Measurements from ENCODE around the gene ABCB8.
"Not testable (repeated sequence)": the region's sequence is repeated elsewhere in the genome, so short reads cannot be mapped to it uniquely, and the experiment has no call there.

Gene ABCB8

DNA sequence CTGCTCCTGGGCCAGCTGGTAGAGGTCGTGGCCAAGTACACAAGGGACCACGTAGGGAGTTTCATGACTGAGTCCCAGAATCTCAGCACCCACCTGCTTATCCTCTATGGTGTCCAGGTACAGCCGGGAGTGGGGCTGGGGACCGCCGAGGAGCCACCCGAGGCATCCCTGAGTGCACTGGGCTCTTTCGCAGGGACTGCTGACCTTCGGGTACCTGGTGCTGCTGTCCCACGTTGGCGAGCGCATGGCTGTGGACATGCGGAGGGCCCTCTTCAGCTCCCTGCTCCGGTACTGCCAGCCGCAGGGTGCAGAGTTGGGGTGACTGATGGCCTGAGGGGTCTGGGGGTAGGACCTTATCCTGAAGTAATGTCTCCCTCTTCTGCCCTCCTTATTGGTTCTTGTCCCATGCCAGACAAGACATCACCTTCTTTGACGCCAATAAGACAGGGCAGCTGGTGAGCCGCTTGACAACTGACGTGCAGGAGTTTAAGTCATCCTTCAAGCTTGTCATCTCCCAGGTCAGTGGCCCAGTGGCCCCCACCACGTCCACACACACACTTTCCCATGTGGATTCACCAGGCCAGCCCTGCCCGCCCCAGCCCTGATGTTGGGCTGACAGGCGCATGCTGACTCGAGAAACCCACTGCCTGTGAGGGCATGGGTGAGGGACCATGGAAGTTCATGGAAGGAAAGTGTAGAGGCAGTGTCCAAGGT is 6.2 kb downstream of the ABCB8 start:
- DNase-seq (ENCODE audit: low read depth, low spot score): no peak

DNA sequence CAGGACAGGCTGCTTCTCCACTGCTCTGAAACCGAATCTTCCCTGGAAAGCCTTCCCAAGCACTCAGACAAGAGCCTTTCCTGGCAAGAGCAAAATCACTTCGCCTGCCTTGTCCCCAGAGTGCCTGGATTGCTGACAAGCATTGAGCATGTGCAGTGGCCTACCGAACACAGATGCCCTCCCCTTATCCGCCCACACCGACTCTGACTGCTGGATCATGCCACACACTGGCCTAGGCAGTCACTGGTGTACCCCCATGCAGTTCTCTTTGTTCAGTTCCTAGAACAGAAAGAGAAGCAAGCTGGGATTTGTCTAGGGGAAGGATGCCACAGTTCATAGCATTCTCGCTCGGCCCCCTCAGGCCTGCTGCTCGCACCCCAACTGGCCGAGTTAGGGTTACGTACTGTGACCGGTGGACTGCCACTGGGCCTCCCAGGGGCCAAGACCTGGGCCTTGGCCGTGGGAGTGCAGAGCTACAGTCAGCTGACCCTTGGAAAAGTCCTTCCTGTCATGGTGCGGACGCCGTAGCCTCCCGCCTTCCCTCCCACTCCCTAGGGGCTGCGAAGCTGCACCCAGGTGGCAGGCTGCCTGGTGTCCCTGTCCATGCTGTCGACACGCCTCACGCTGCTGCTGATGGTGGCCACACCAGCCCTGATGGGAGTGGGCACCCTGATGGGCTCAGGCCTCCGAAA is 6.9 kb downstream of the ABCB8 start:
- no peak for DNase-seq (ENCODE audit: low read depth, low spot score)

DNA sequence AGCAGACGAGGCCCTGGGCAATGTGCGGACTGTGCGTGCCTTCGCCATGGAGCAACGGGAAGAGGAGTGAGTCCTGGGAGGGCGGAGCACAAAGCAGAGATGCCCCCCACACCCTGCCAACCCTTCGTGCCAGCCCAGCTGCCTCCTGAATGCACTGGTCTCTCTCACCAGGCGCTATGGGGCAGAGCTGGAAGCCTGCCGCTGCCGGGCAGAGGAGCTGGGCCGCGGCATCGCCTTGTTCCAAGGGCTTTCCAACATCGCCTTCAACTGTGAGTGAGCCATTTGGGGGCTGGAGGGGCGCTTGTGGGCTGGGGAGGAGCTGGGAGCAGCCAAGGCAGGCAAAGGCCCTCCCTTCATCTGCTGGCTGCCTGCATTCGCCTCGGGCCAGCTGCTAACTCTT is 7.7 kb downstream of the ABCB8 start:
- DNase-seq (ENCODE audit: low read depth, low spot score): no peak

DNA sequence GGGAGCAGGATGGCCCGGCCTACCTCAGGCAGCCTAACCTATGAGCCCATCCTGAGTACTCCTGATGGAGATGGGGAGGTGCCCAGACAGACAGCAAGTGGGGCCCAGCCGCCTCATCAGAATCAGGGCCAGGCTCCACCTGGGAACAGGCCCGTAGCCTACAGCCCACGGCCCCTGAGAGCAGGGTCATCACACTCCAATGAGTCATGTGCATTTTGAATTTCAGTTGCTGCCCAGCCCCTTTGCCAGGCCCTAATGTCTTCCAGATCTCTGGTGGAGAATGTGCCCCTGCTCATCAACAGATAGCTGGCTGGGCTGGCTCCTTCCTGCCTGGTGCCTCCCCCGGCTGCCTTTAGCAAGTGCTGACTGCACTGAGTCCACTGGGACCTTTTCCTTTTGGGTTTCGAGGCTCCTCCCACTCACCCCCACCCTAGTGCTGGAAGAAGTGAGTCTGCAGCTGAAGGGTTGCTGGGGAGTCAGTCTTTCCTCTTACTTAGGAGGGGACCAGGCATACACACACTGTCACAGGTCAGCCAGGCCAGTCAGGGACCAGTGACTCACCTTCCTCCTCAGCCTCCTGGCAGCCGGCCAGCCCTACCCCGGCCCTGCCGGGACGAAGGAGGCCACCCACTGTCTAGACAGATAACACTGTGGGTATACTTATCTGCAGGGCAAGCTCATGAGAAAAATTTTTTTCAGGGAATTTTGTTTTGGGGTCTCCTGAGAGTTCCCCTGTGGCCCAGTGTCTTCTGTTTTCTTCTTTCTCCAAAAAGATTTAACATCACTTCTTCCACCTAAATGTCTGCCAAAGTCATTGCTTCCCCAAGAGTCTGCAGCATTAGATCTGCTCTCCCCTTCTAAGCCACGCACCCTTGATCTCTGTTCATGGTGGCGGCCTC is 10.9 kb downstream of the ABCB8 start:
- DNase-seq (ENCODE audit: low read depth, low spot score): peak; percentile 86

DNA sequence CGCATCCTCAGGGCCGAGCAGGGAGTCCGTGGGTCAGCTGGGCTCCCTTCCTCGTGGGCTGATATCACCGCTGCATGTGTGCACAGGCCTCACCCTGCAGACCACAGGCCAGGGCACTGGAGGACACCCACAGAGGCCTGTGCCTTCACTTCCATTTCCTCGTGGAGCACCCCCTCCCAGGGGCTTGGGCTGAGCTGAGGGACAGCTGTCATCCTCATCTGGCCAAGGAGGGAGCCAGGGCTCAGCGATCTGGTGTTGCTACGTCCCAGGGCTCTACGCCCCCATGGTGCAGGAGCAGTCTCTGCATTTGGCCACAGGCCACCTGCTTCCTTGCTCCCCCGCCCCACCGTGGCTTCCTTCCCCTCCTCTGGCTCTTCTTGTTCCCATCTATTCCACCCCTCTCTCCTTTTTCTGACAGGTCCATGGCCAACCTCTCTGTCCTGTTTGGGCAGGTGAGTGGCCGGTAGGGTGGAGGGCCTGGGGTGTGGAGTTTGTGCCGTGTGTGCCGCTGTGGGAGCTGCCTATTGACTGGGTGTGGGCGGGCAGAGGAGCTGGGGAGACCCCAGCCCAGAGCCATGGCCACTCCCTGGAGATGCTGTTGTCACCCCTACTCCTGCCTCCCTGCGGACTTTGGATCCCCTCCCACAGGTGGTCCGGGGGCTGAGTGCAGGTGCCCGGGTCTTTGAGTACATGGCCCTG is 11.7 kb downstream of the ABCB8 start:
- no peak for DNase-seq (ENCODE audit: low read depth, low spot score)

DNA sequence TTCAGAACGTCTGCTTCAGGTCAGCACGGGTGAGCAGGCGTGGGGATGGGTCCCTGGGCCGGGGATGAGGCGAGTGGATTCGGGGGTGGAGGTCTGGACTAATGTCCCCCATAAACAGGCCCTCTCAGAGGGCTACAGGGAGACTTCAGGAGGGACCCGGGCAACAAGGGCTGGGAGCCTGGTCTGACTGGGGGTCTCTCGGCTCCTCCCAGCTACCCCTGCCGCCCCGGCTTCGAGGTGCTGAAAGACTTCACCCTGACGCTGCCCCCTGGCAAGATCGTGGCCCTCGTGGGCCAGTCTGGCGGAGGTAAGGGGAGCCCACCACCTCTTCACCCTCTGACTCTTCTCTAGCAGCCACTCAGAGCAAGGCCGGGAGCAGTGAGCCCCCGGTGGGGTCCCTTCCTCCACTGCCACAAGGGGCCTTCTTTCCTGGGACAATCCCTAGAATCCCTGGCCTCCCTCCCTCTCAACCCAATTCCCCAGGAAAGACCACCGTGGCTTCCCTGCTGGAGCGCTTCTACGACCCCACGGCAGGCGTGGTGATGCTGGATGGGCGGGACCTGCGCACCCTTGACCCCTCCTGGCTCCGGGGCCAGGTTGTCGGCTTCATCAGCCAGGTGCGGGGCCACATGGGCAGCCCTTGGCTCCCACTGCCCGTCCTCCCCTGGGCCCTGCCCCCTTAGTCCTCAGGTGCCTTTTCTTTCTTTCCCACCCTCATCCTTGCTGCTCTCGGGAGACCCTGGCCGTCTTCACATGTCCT is 12.5 kb downstream of the ABCB8 start:
- no peak for DNase-seq (ENCODE audit: low read depth, low spot score)

DNA sequence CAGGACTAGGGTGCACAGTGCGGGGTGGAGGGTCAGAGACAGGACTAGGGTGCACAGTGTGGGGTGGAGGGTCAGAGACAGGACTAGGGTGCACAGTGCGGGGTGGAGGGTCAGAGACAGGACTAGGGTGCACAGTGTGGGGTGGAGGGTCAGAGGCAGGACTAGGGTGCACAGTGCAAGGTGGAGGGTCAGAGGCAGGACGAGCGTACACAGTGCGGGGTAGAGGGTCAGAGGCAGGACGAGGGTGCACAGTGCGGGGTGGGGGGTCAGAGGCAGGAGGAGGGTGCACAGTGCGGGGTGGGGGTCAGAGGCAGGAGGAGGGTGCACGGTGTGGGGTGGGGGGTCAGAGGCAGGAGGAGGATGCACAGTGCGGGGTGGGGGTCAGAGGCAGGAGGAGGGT is 15.2 kb downstream of the ABCB8 start:
- not testable (repeated sequence) for DNase-seq (ENCODE audit: low read depth, low spot score)

DNA sequence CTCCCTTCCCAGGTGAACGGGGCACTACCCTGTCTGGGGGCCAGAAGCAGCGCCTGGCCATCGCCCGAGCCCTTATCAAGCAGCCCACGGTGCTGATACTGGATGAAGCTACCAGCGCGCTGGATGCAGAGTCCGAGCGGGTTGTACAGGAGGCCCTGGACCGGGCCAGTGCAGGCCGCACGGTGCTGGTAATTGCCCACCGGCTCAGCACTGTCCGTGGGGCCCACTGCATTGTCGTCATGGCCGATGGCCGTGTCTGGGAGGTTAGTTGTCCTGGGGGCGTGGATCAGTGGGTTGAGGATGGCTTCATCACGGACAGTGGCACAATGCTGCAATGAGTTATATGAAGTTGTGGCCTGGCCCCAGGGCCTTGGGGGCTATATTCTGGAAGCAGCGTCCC is 15.7 kb downstream of the ABCB8 start:
- no peak for DNase-seq (ENCODE audit: low read depth, low spot score)

DNA sequence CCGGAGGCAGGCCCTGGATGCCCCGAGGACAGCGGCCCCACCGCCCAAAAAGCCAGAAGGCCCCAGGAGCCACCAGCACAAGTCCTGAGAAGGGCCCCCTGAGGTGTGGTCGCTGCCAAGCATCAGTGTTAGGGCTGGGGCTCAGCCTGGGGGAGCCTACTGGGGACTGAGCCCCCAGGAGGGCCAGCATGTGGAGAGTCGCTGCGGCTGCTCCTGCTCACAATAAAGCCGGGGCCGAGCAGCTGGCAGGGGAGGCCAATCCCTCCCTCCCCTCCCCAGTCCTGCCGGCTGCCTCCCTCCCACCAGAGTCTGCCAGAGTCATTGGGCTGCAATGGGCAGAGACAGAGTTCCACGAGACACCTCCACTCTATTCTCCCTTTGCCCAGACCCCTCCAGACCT is 17.0 kb downstream of the ABCB8 start:
- no peak for DNase-seq (ENCODE audit: low read depth, low spot score)

DNA sequence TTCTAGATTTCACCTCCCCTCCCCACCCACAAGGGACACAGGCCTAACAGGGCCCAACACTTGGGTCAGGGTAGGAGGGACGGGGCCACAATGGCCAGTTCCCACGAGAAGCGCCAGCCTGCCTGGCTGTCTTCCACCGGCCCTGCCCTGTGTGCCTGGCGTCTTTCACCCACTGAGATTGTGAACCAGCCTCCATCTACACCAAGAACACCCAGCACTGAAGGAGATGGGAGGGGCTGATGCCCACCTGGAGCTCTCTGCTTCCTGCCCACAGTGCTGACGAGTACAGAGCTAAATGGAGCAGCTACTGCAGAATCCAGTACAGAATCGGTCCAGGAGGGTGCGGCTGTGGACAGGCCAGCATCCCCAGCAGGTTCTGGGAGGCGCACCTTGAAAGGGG is 17.7 kb downstream of the ABCB8 start:
- no peak for DNase-seq (ENCODE audit: low read depth, low spot score)

DNA sequence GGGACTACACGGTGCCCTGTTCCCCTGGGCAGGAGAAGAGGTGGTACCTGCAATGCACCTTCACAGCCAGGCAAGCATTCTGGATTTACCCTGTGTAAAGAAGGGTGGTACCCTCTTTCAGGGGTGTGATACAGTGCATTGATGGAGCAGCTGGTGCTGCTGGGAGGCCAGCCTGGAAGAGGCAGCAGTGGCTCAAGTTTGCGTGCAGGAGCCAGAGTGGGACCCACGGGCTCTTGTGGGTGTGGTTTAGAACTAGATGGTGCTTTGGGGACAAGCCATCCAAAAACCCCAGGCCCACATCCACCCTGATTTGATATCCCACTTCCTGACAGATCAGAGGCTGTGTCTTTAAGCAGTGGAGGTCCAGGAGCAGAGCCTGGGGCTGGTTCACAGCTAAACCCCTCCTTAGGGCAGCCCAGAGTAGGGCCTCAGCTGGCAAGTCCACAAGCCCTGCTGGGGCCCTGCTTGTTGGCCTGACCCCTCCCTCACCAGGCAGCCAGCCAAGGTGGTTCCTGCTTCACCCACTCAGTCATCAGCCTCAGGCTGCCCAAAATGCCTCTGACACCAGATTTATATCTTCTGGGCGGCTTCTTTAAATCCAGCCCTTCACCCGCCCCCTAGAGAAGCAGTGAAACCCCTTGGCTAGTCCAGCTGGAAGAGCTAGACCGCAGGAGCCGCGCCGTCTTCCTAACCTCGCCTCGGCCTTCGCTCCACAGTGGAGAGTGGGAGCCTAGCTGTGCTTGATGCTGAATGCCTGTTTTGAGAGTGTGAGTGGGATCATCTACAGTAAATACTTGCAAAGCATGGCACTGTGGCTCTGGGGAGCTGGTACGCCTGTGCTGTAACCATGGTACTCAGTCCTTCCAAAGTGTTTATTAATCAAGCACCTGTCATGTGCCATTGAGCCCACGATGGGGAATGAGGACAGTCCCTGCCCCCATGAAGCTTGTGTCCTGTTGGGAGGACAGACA is 18.6 kb downstream of the ABCB8 start:
- DNase-seq (ENCODE audit: low read depth, low spot score): peak; percentile 59

DNA sequence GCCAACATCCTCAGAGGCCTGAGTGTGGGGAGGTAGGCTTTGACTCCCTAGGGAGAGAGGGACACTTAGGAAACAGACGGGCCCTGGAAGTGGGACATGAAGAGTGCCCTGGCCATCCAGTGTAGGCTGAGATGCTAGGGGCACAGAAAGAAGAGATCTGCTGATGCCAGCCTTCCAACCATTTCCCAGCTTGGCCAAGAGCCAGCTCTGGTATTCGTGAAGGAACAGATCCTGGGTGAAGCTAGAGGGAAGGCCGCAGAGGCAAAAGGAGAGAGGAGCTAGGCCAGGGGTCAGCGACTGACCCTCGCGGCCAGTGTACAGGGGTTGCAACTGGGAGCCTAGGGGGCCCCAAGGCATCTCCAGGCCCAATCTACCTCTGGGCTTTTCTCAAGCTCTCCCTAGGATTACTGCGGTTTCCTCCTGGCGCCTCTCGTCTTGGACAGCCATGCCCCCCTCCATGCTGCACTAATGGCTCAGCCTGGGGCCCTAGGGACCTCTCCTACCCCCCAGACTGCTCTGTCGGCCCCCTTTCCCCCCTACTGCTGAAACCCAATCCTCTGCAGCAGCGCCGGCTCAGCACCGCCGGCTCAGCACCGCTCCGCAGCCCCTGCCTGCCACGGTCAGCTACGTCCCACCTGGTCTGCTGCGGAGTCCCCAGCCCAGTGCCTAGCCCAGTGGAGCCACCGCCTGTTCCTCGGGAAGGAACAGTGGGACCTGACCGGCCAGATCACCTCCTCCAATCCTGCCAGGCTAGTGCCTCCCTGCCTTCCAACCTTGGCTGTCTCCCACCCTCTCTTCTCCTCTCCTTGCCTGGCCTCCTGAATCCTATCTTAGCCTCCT is 19.9 kb downstream of the ABCB8 start, which contains the start of gene ASIC3:
Gene ASIC3 (plus strand): TSS at position 556 of the 840 bp plus-strand sequence. CDS start 355 bp downstream, outside the sequence.
- no peak for DNase-seq (ENCODE audit: low read depth, low spot score)

DNA sequence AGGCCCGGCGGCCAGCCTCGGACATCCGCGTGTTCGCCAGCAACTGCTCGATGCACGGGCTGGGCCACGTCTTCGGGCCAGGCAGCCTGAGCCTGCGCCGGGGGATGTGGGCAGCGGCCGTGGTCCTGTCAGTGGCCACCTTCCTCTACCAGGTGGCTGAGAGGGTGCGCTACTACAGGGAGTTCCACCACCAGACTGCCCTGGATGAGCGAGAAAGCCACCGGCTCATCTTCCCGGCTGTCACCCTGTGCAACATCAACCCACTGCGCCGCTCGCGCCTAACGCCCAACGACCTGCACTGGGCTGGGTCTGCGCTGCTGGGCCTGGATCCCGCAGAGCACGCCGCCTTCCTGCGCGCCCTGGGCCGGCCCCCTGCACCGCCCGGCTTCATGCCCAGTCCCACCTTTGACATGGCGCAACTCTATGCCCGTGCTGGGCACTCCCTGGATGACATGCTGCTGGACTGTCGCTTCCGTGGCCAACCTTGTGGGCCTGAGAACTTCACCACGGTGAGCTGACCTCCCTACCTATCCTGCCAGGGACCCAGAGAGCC is 20.7 kb downstream of the ABCB8 start:
- DNase-seq (ENCODE audit: low read depth, low spot score): no peak

DNA sequence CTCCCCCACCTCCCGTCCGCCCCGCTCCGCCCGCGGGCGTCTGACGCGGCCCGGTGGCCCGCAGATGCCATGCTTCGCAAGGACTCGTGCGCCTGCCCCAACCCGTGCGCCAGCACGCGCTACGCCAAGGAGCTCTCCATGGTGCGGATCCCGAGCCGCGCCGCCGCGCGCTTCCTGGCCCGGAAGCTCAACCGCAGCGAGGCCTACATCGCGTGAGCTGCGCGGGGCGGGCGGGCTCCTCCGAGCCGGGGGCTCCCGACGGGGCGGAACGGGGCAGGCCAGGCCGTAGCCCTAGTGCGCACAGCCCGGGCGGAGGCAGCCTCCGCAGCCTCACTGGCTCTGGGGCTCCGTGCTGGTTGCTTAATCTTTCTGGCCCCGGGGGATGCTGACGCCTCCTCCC is 22.9 kb downstream of the ABCB8 start:
- DNase-seq (ENCODE audit: low read depth, low spot score): peak; percentile 91

DNA sequence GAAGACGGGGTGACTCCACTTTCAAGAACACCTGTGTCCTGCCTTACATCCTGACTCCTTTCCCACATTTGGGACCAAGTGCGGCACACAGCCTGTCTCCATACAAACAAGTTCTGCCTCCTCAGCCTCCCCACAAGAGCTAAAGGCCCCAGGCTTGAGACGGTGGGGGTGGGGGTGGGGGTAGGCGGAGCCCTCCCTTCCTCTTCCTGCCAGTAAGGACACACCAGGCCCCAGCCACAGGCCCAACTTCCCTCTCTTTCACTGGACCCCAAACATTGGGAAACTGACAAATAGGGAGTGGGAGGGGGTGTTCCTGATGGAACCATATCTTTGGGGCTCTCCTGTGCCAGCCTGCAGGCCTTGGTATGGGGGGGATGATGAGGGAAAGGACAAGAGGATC is 24.8 kb downstream of the ABCB8 start:
- DNase-seq (ENCODE audit: low read depth, low spot score): no peak

DNA sequence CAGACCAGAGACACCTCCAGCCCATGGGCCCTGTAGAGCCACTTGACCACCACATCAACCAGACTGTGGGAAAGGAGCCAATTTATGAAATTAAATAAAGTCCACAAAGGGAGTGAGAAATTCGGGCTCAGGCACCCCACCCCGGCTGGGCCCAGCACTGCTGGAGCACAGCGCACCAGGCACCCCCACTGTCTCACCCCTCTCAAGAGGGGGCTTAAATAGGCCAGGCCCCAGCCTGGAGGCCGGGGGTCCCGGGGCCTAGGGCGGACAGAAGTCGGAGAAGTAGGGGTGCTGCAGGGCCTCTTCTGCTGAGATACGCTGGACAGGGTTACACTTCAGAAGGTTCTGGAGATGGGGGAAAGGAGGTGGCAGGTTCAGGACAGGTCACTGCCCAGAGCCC is 25.5 kb downstream of the ABCB8 start:
- no peak for DNase-seq (ENCODE audit: low read depth, low spot score)

DNA sequence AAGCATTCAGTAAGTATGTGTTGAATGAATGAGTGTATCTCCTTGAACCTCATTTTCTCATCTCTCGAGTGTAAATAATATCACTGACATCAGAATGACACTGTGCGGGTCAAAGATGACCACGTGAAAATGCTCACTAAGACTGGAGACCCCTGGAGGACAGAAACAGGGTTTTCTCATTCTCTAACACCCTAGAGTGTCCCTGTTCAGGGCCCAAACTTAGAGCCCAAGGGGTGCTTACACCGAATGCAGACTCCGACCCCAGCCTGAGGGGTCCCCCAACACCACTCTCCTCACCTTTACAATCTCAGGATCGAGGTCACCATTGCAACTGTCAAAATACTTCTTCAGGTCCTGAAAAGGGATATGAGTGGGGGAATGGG is 28.0 kb downstream of the ABCB8 start:
- no peak for DNase-seq (ENCODE audit: low read depth, low spot score)

DNA sequence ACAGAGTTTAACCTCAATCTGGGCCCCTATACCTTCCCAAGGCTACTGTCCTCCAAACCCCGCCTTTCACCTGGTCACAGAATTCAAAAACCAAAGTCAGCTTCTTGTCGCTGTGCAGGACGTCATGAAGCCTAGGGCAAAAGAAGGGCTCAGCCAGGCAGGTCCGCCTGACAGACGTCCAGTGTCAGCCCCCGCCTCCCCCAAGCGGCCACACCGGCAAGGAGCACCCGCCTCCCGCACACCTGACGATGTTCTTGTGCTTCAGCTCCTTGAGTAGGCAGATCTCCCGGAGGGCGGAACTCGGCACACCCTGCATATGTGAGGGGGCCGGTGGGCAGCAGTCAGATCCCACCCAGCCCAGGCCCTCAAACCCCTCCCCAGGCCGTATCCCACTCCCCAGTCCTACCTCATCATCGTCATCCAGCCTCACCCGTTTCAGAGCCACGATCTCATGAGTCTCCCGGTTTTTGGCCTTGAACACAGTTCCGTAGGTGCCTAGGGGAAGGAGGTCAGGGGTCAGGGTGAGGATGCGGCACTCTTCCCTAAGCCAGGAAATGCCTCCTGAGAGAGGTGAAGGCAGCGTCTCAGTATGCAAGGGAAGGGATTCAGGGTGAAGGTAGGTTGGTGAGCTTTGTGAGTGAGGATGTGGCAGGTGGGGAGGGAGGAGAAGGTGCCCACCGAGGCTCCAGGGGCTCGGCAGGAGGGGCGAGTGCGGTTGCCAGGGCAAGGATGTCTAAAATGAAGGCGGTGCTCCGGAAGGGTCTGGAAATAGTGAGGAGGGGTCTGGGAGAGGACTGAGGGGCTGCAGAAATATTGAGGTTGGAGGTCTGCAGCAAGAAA is 28.6 kb downstream of the ABCB8 start:
- no peak for DNase-seq (ENCODE audit: low read depth, low spot score)
